ENCODE measurements around the gene COX6A1. TPM values are rescaled to one million over a fixed set of nuclear protein-coding genes. Genes with fewer than 3 reads are reported as not detected.

COX6A1 gene
- polyA plus RNA-seq, 1 donor from 2014 or later, result 2,017 TPM

- no peaks in the 10 kb centered on the region for H4K20me1 ChIP-seq (ENCODE audit: insufficient read depth)
- H2AFZ ChIP-seq (ENCODE audit: low read depth, low read length), result no peak overlapping the region
- H3K4me2 ChIP-seq (ENCODE audit: low read length), result no peak overlapping the region
- no peaks in the 10 kb centered on the region for H3K36me3 ChIP-seq (ENCODE audit: insufficient read depth, low read length)
- no peaks in the 10 kb centered on the region for H3K79me2 ChIP-seq (replicated peaks; ENCODE audit: insufficient read depth, low read length)
- H3K27me3 ChIP-seq (ENCODE audit: insufficient read depth, low read depth, low read length), result no peaks in the 10 kb centered on the region
- no peak overlapping the region for H3K4me3 ChIP-seq (ENCODE audit: low read length)
- no peak overlapping the region for H3K27ac ChIP-seq (ENCODE audit: low read length)
- no peaks in the 10 kb centered on the region for H3K9me3 ChIP-seq (ENCODE audit: low read length)
- no peaks in the 10 kb centered on the region for H3K9me2 ChIP-seq (ENCODE audit: insufficient read depth, low read length)
- H3K9ac ChIP-seq (ENCODE audit: low read length), result no peak overlapping the region
- no peak for TF ChIP-seq RAD21 (conservative IDR thresholded peaks at IDR 0.05)
- TF ChIP-seq EP300 (conservative IDR thresholded peaks at IDR 0.05; ENCODE audit: poor library complexity, severe bottlenecking), result no peak
- no peak for TF ChIP-seq MXI1 (conservative IDR thresholded peaks at IDR 0.05; ENCODE audit: poor library complexity, severe bottlenecking)
- TF ChIP-seq POLR2AphosphoS5 (IDR thresholded peaks at IDR 0.05), result no peak
- TF ChIP-seq REST (IDR thresholded peaks at IDR 0.05; ENCODE audit: borderline replicate concordance), result no peak
- no peak for TF ChIP-seq EZH2 (IDR thresholded peaks at IDR 0.05; ENCODE audit: borderline replicate concordance, insufficient read depth, low read length, poor library complexity, severe bottlenecking)
- H3F3A ChIP-seq (ENCODE audit: insufficient read depth, low read length, poor library complexity, severe bottlenecking), result no peaks in the 10 kb centered on the region
These were observed 42.3 kb downstream of the COX6A1 start for GRCh38 chr12:120480211-120480610.

DNA sequence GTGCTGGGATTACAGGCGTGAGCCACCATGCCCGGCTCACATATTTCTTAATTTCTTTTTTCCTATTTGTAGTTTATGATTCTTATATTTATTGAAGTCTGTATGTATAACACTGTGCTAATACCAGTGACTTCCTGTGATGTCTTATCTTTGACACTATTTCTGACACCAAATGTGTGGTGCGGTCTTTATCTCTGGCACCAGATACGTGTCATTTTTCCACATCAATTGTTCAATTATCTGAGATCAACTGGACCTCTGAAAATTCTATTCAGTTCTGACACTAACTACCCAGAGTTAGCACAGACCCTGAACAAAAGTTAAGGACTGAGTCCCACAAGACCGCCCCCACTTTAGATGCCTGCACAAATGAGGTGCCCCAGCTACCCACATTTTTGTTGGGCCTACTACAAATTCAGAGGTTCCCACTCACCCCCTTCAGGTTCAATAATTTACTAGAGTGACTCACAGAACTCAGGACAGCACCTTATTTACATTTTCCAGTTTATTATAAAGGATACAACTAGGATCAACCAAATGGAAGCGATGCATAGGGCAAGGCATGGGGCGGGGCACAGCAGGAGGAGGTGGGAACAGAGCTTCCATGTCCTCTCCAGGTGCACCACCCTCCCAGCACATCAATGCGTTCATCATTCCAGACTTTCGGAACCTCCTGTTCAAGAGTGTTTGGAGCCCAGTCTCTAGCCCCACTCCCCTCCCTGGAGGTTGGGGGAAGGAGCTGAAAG lies 43.3 kb downstream of the COX6A1 start:
- TF ChIP-seq RAD21 (conservative IDR thresholded peaks at IDR 0.05) (no peak), SMC3 (conservative IDR thresholded peaks at IDR 0.05; ENCODE audit: poor library complexity) (no peak), TAF1 (IDR thresholded peaks at IDR 0.05; ENCODE audit: low read depth) (no peak), CTCF (IDR thresholded peaks at IDR 0.05; ENCODE audit: poor library complexity, severe bottlenecking) (no peak), EZH2 (IDR thresholded peaks at IDR 0.05; ENCODE audit: borderline replicate concordance, insufficient read depth, low read length, poor library complexity, severe bottlenecking) (no peak), REST (IDR thresholded peaks at IDR 0.05; ENCODE audit: borderline replicate concordance) (no peak), MXI1 (conservative IDR thresholded peaks at IDR 0.05; ENCODE audit: poor library complexity, severe bottlenecking) (no peak), EP300 (conservative IDR thresholded peaks at IDR 0.05; ENCODE audit: poor library complexity, severe bottlenecking) (no peak), POLR2AphosphoS5 (IDR thresholded peaks at IDR 0.05) (no peak)
- Histone ChIP-seq H3F3A (ENCODE audit: insufficient read depth, low read length, poor library complexity, severe bottlenecking) (no peaks in the 10 kb centered on the region), H2AFZ (ENCODE audit: low read depth, low read length) (no peak overlapping the region), H3K4me2 (ENCODE audit: low read length) (no peak overlapping the region), H3K9me3 (ENCODE audit: low read length) (no peaks in the 10 kb centered on the region), H3K27ac (ENCODE audit: low read length) (no peak overlapping the region), H3K9ac (ENCODE audit: low read length) (no peak overlapping the region), H4K20me1 (ENCODE audit: insufficient read depth) (no peaks in the 10 kb centered on the region), H3K36me3 (ENCODE audit: insufficient read depth, low read length) (no peaks in the 10 kb centered on the region), H3K4me3 (ENCODE audit: low read length) (no peak overlapping the region), H3K9me2 (ENCODE audit: insufficient read depth, low read length) (no peaks in the 10 kb centered on the region), H3K27me3 (ENCODE audit: insufficient read depth, low read depth, low read length) (no peaks in the 10 kb centered on the region), H3K79me2 (replicated peaks; ENCODE audit: insufficient read depth, low read length) (no peaks in the 10 kb centered on the region)

Data from neural cell (in vitro differentiated cells).